NT2/D1 (cell line): ENCODE data around the gene CSK.

Experiments
- SUZ12 ChIP-seq: IDR thresholded peaks from 2 replicates; pipeline ENCODE4 v1.6.1; 2011; ENCODE audit not compliant: insufficient read length, insufficient read depth; ENCODE audit errors: extremely low read depth
- YY1 ChIP-seq: IDR thresholded peaks from 2 replicates; pipeline ENCODE4 v1.6.1; 2011; ENCODE audit not compliant: insufficient read length, insufficient read depth
- ZNF274 ChIP-seq: IDR thresholded peaks from 2 replicates; pipeline ENCODE4 v1.6.1; 2011; ENCODE audit warnings: mild to moderate bottlenecking, low read depth, low read length

GRCh38 chr15:74807282-74807681, 25.4 kb downstream of the CSK start:
- TF ChIP-seq SUZ12 = no peak
- no peak for TF ChIP-seq ZNF274
- no peak for TF ChIP-seq YY1
